Measurements from ENCODE around the gene GRIA1. TPM values are rescaled to one million over a fixed set of nuclear protein-coding genes. Genes with fewer than 3 reads are reported as not detected.

Gene GRIA1
- total RNA-seq, 4 donors from 2014 or later = 0.12 to 0.19 TPM; not detected in 2

GRCh38 chr5:153744751-153745150, 254.3 kb downstream of the GRIA1 start:
- WGBS, 2 donors = 73 to 77% methylated on average over 2 of the region's 2 CpGs
- no peaks in the 10 kb centered on the region for H3K27me3 ChIP-seq
- no peak for DNase-seq

GRCh38 chr5:153745778-153746395, 255.4 kb downstream of the GRIA1 start:
- DNase-seq = no peak
- Histone ChIP-seq H3K27ac (no peak overlapping the region), H3K36me3 (no peaks in the 10 kb centered on the region), H3K4me3 (no peak overlapping the region), H3K27me3 (no peaks in the 10 kb centered on the region), H3K4me1 (no peaks in the 10 kb centered on the region), H3K9me3 (no peaks in the 10 kb centered on the region)
- intact Hi-C loops (cut with DNase I) = no loop called here
- 41 to 47% methylated on average over 5 of the region's 5 CpGs for WGBS, 2 donors
- TF ChIP-seq POLR2A (IDR thresholded peaks at IDR 0.05) (no peak), CTCF (IDR thresholded peaks at IDR 0.05) (no peak)

More at GRCh38 chr5:153744751-153745150, 254.3 kb downstream of the GRIA1 start:
- no peaks in the 10 kb centered on the region for H3K4me1 ChIP-seq
- H3K9me3 ChIP-seq = no peaks in the 10 kb centered on the region
- TF ChIP-seq CTCF (IDR thresholded peaks at IDR 0.05) (no peak), POLR2A (IDR thresholded peaks at IDR 0.05) (no peak)
- no peak overlapping the region for H3K27ac ChIP-seq
- H3K36me3 ChIP-seq = no peaks in the 10 kb centered on the region
- H3K4me3 ChIP-seq = no peak overlapping the region
- intact Hi-C loops (cut with DNase I) = no loop called here

GRCh38 chr5:153746440-153746839, 256.0 kb downstream of the GRIA1 start:
- Histone ChIP-seq H3K4me3 (no peak overlapping the region), H3K9me3 (no peaks in the 10 kb centered on the region), H3K4me1 (no peaks in the 10 kb centered on the region), H3K36me3 (no peaks in the 10 kb centered on the region), H3K27me3 (no peaks in the 10 kb centered on the region), H3K27ac (no peak overlapping the region)
- no peak for DNase-seq
- 33 to 47% methylated on average over 3 of the region's 3 CpGs for WGBS, 2 donors
- TF ChIP-seq CTCF (IDR thresholded peaks at IDR 0.05) (no peak), POLR2A (IDR thresholded peaks at IDR 0.05) (no peak)
- intact Hi-C loops (cut with DNase I) = no loop called here

GRCh38 chr5:153748823-153749222, 258.4 kb downstream of the GRIA1 start:
- no peak for DNase-seq
- Histone ChIP-seq H3K4me1 (no peaks in the 10 kb centered on the region), H3K36me3 (no peaks in the 10 kb centered on the region), H3K27me3 (no peaks in the 10 kb centered on the region), H3K27ac (no peak overlapping the region), H3K9me3 (no peaks in the 10 kb centered on the region), H3K4me3 (no peak overlapping the region)
- TF ChIP-seq POLR2A (IDR thresholded peaks at IDR 0.05) (no peak), CTCF (IDR thresholded peaks at IDR 0.05) (no peak)
- intact Hi-C loops (cut with DNase I) = no loop called here
- 76 to 96% methylated on average over 2 of the region's 2 CpGs for WGBS, 2 donors

- no peaks in the 10 kb centered on the region for H3K36me3 ChIP-seq
- TF ChIP-seq POLR2A (IDR thresholded peaks at IDR 0.05) (no peak), CTCF (IDR thresholded peaks at IDR 0.05) (no peak)
- no peak for DNase-seq
- no peak overlapping the region for H3K4me3 ChIP-seq
- no peak overlapping the region for H3K27ac ChIP-seq
- intact Hi-C loops (cut with DNase I) = no loop called here
- no peaks in the 10 kb centered on the region for H3K4me1 ChIP-seq
- H3K27me3 ChIP-seq = no peaks in the 10 kb centered on the region
- WGBS, 2 donors = 68 to 80% methylated on average over 4 of the region's 4 CpGs
- no peaks in the 10 kb centered on the region for H3K9me3 ChIP-seq
Observed at GRCh38 chr5:153749960-153750359, 259.5 kb downstream of the GRIA1 start.
